ENCODE results near the gene GPX3. TPM values are rescaled to one million over a fixed set of nuclear protein-coding genes. Genes with fewer than 3 reads are reported as not detected.
A peak's percentile ranks its signal among the peaks of the same experiment; 100 is the strongest.

Gene GPX3
- total and polyA plus RNA-seq, 12 donors, result 51.1 to 1,751 (median 422) TPM

- Histone ChIP-seq H3K27me3 (no peaks in the 10 kb centered on the region), H3K27ac (peak overlapping the region in 1 of 5 donors; percentile 78), H3K4me1 (replicated peaks in 1 of 2) (peaks cover 15 to 33% of the 10 kb centered on the region in 2 donors), H3K4me3 (no peak overlapping the region), H3K36me3 (replicated peaks in 1 of 2) (peaks cover 0 to 68% of the 10 kb centered on the region in 2 donors), H3K9me3 (replicated peaks in 1 of 3) (no peaks in the 10 kb centered on the region)
- intact Hi-C loops (cut with DNase I), result no loop called here
- DNase-seq, result no peak
- TF ChIP-seq, protein P1, sequence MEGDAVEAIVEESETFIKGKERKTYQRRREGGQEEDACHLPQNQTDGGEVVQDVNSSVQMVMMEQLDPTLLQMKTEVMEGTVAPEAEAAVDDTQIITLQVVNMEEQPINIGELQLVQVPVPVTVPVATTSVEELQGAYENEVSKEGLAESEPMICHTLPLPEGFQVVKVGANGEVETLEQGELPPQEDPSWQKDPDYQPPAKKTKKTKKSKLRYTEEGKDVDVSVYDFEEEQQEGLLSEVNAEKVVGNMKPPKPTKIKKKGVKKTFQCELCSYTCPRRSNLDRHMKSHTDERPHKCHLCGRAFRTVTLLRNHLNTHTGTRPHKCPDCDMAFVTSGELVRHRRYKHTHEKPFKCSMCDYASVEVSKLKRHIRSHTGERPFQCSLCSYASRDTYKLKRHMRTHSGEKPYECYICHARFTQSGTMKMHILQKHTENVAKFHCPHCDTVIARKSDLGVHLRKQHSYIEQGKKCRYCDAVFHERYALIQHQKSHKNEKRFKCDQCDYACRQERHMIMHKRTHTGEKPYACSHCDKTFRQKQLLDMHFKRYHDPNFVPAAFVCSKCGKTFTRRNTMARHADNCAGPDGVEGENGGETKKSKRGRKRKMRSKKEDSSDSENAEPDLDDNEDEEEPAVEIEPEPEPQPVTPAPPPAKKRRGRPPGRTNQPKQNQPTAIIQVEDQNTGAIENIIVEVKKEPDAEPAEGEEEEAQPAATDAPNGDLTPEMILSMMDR (IDR thresholded peaks at IDR 0.05), result no peak
- TF ChIP-seq POLR2A (IDR thresholded peaks at IDR 0.05), result no peak
- 95 to 100% (median 97%) methylated on average over 3 to 8 of the region's 8 CpGs for WGBS, 4 donors
These were observed 8.3 kb downstream of the GPX3 start for GRCh38 chr5:151028717-151029116.

GRCh38 chr5:151029179-151030055 lies 9.0 kb downstream of the GPX3 start:
- WGBS, 4 donors, result 87 to 93% (median 88%) methylated on average over 9 of the region's 9 CpGs
- peaks cover 12 to 26% of the 10 kb centered on the region in 2 donors for H3K4me1 ChIP-seq (replicated peaks in 1 of 2)
- H3K36me3 ChIP-seq (replicated peaks in 1 of 2), result peaks cover 0 to 70% of the 10 kb centered on the region in 2 donors
- H3K27ac ChIP-seq, result peak overlapping the region in 2 of 5 donors; percentile 27 to 78
- H3K27me3 ChIP-seq, result no peaks in the 10 kb centered on the region
- H3K4me3 ChIP-seq, result no peak overlapping the region
- H3K9me3 ChIP-seq (replicated peaks in 1 of 3), result no peaks in the 10 kb centered on the region
- no peak for DNase-seq
- intact Hi-C loops (cut with DNase I), result no loop called here
- TF ChIP-seq, protein P1 (IDR thresholded peaks at IDR 0.05), result no peak
- no peak for TF ChIP-seq POLR2A (IDR thresholded peaks at IDR 0.05)

GRCh38 chr5:151030056-151030336 lies 9.6 kb downstream of the GPX3 start:
- intact Hi-C loops (cut with DNase I), result no loop called here
- TF ChIP-seq POLR2A (IDR thresholded peaks at IDR 0.05), result no peak
- TF ChIP-seq, protein P1 (IDR thresholded peaks at IDR 0.05), result no peak
- Histone ChIP-seq H3K27me3 (no peaks in the 10 kb centered on the region), H3K4me3 (no peak overlapping the region), H3K9me3 (replicated peaks in 1 of 3) (no peaks in the 10 kb centered on the region), H3K27ac (peak overlapping the region in 2 of 5 donors; percentile 27 to 78), H3K36me3 (replicated peaks in 1 of 2) (peaks cover 0 to 75% of the 10 kb centered on the region in 2 donors), H3K4me1 (replicated peaks in 1 of 2) (peaks cover 12 to 21% of the 10 kb centered on the region in 2 donors)
- 86 to 100% (median 94%) methylated on average over 2 to 5 of the region's 5 CpGs for WGBS, 4 donors
- DNase-seq, result no peak

DNA sequence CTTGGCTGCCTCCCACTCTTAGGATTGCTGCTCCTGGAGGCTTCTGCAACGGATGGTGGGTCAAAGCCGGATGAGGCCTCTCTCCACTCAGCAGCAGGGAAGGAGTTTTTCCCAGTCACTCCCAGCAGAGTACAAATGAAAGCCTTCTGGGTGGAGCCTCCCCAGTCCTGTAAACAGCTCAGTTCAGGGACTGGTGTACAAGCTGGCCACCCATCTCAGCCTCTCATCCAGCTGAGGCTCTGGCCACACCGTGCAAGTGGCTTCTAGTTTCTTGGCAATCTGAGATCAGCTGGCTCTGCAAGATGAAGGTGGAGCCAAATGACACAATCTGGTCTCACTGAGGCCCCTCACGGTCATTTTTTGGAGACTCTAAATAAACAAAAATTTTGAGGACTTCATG lies 10.0 kb downstream of the GPX3 start:
- WGBS, 4 donors, result 57 to 96% (median 75%) methylated on average over 3 to 4 of the region's 4 CpGs
- Histone ChIP-seq H3K36me3 (replicated peaks in 1 of 2) (peaks cover 0 to 79% of the 10 kb centered on the region in 2 donors), H3K27ac (peak overlapping the region in 1 of 5 donors; percentile 78), H3K4me1 (replicated peaks in 1 of 2) (peaks cover 8 to 18% of the 10 kb centered on the region in 2 donors), H3K27me3 (no peaks in the 10 kb centered on the region), H3K4me3 (no peak overlapping the region), H3K9me3 (replicated peaks in 1 of 3) (no peaks in the 10 kb centered on the region)
- peak in 2 of 7 donors; percentile 14 to 47 for DNase-seq
- no peak for TF ChIP-seq POLR2A (IDR thresholded peaks at IDR 0.05)
- TF ChIP-seq, protein P1 (IDR thresholded peaks at IDR 0.05), result no peak
- intact Hi-C loops (cut with DNase I), result no loop called here

Data from adrenal gland (tissue), 12 donors.